ENCODE measurements around the gene OFD1. TPM values are rescaled to one million over a fixed set of nuclear protein-coding genes. Genes with fewer than 3 reads are reported as not detected.

OFD1 gene
- total RNA-seq, 2 donors from 2014 or later = 15.3 to 19.0 TPM

GRCh38 chrX:13688958-13689740 is 45.4 kb upstream of the OFD1 start, which contains the start of gene RAB9A:
Gene RAB9A, plus strand, starts transcription at chrX:13689128. Its CDS starts 19,619 bp downstream, at chrX:13708747.
- no peaks in the 10 kb centered on the region for H3K36me3 ChIP-seq
- peak; percentile 43 for ATAC-seq (ENCODE audit: insufficient number of reproducible peaks, low FRiP score, low read depth)
- H3K27ac ChIP-seq = peak within 1 kb of the TSS; percentile 92 to 94
- H3K9me3 ChIP-seq = no peaks in the 10 kb centered on the region
- peak; percentile 21 for DNase-seq (ENCODE audit: low spot score)
- peak within 1 kb of the TSS; percentile 86 for H3K4me3 ChIP-seq
- H3K4me1 ChIP-seq (ENCODE audit: control insufficient read depth in 1 of 2, low read depth in 2 of 2) = peaks cover 16 to 24% of the 10 kb centered on the region in 2 donors
- H3K27me3 ChIP-seq (replicated peaks; ENCODE audit: insufficient read depth) = no peaks in the 10 kb centered on the region
- TF ChIP-seq CTCF (IDR thresholded peaks at IDR 0.05) = no peak

- no peak for DNase-seq (ENCODE audit: low spot score)
- peak overlapping the region; percentile 86 for H3K4me3 ChIP-seq
- no peaks in the 10 kb centered on the region for H3K36me3 ChIP-seq
- ATAC-seq (ENCODE audit: insufficient number of reproducible peaks, low FRiP score, low read depth) = no peak
- peak overlapping the region; percentile 92 to 94 for H3K27ac ChIP-seq
- no peak for TF ChIP-seq CTCF (IDR thresholded peaks at IDR 0.05)
- H3K9me3 ChIP-seq = no peaks in the 10 kb centered on the region
- H3K27me3 ChIP-seq (replicated peaks; ENCODE audit: insufficient read depth) = no peaks in the 10 kb centered on the region
- peaks cover 20 to 30% of the 10 kb centered on the region in 2 donors for H3K4me1 ChIP-seq (ENCODE audit: control insufficient read depth in 1 of 2, low read depth in 2 of 2)
These were observed 44.8 kb upstream of the OFD1 start for GRCh38 chrX:13689741-13690211.

GRCh38 chrX:13690836-13691235 is 43.7 kb upstream of the OFD1 start:
- Histone ChIP-seq H3K9me3 (no peaks in the 10 kb centered on the region), H3K4me1 (ENCODE audit: control insufficient read depth in 1 of 2, low read depth in 2 of 2) (peaks cover 20 to 37% of the 10 kb centered on the region in 2 donors), H3K27ac (peak overlapping the region in 1 of 2 donors; percentile 94), H3K36me3 (no peaks in the 10 kb centered on the region), H3K4me3 (peak overlapping the region; percentile 86), H3K27me3 (replicated peaks; ENCODE audit: insufficient read depth) (no peaks in the 10 kb centered on the region)
- TF ChIP-seq CTCF (IDR thresholded peaks at IDR 0.05) = no peak
- ATAC-seq (ENCODE audit: insufficient number of reproducible peaks, low FRiP score, low read depth) (no peak), DNase-seq (ENCODE audit: low spot score) (no peak)

GRCh38 chrX:13691841-13692371 is 42.6 kb upstream of the OFD1 start:
- ATAC-seq (ENCODE audit: insufficient number of reproducible peaks, low FRiP score, low read depth) (no peak), DNase-seq (ENCODE audit: low spot score) (no peak)
- Histone ChIP-seq H3K4me1 (ENCODE audit: control insufficient read depth in 1 of 2, low read depth in 2 of 2) (peaks cover 20 to 37% of the 10 kb centered on the region in 2 donors), H3K27ac (no peak overlapping the region), H3K36me3 (no peaks in the 10 kb centered on the region), H3K27me3 (replicated peaks; ENCODE audit: insufficient read depth) (no peaks in the 10 kb centered on the region), H3K9me3 (no peaks in the 10 kb centered on the region), H3K4me3 (no peak overlapping the region)
- TF ChIP-seq CTCF (IDR thresholded peaks at IDR 0.05) = no peak

GRCh38 chrX:13692771-13693231 is 41.7 kb upstream of the OFD1 start:
- TF ChIP-seq CTCF (IDR thresholded peaks at IDR 0.05) = no peak
- H3K27ac ChIP-seq = peak overlapping the region in 1 of 2 donors; percentile 12
- H3K4me1 ChIP-seq (ENCODE audit: control insufficient read depth in 1 of 2, low read depth in 2 of 2) = peaks cover 20 to 37% of the 10 kb centered on the region in 2 donors

More at GRCh38 chrX:13692771-13693231, 41.7 kb upstream of the OFD1 start:
- Histone ChIP-seq H3K4me3 (no peak overlapping the region), H3K27me3 (replicated peaks; ENCODE audit: insufficient read depth) (no peaks in the 10 kb centered on the region), H3K9me3 (no peaks in the 10 kb centered on the region), H3K36me3 (no peaks in the 10 kb centered on the region)
- ATAC-seq (ENCODE audit: insufficient number of reproducible peaks, low FRiP score, low read depth) (no peak), DNase-seq (ENCODE audit: low spot score) (no peak)
